GM19238 (cell line): ENCODE measurements around the gene TMSB4X.
A peak's percentile ranks its signal among the peaks of the same experiment; 100 is the strongest.
"Not testable (repeated sequence)": the region's sequence is repeated elsewhere in the genome, so short reads cannot be mapped to it uniquely, and the experiment has no call there.

Experiments used
- DNase-seq: peaks from one replicate; pipeline ENCODE4 v3.0.0; 2011; ENCODE audit warnings: low spot score; ENCODE audit not compliant: insufficient read length

TMSB4X gene

GRCh38 chrX:12974796-12975669, at the start of gene TMSB4X:
TSS of gene TMSB4X (plus strand) at chrX:12975110.
- no peak for DNase-seq

GRCh38 chrX:12929701-12930100, 45.2 kb upstream of the TMSB4X start:
- no peak for DNase-seq

GRCh38 chrX:12930150-12930549, 44.8 kb upstream of the TMSB4X start:
- DNase-seq = no peak

GRCh38 chrX:12932244-12932643, 42.7 kb upstream of the TMSB4X start:
- no peak for DNase-seq

- no peak for DNase-seq
Observed at GRCh38 chrX:12934850-12935249, 40.1 kb upstream of the TMSB4X start.

GRCh38 chrX:12936947-12937346, 38.0 kb upstream of the TMSB4X start:
- no peak for DNase-seq

- DNase-seq = not testable (repeated sequence)
Observed at GRCh38 chrX:12940471-12940870, 34.4 kb upstream of the TMSB4X start.

GRCh38 chrX:12943592-12943991, 31.3 kb upstream of the TMSB4X start:
- DNase-seq = not testable (repeated sequence)

GRCh38 chrX:12944452-12944851, 30.5 kb upstream of the TMSB4X start:
- not testable (repeated sequence) for DNase-seq

- DNase-seq = no peak
Observed at GRCh38 chrX:12945494-12945893, 29.4 kb upstream of the TMSB4X start.

- no peak for DNase-seq
Observed at GRCh38 chrX:12946406-12946805, 28.5 kb upstream of the TMSB4X start.

GRCh38 chrX:12946838-12947544, 27.9 kb upstream of the TMSB4X start:
- DNase-seq = peak; percentile 48

- no peak for DNase-seq
Observed at GRCh38 chrX:12947545-12948235, 27.2 kb upstream of the TMSB4X start.

- no peak for DNase-seq
Observed at GRCh38 chrX:12948495-12948894, 26.4 kb upstream of the TMSB4X start.

- DNase-seq = no peak
Observed at GRCh38 chrX:12949205-12949926, 25.5 kb upstream of the TMSB4X start.

- DNase-seq = no peak
Observed at GRCh38 chrX:12949927-12950656, 24.8 kb upstream of the TMSB4X start.

GRCh38 chrX:12950851-12951594, 23.9 kb upstream of the TMSB4X start:
- no peak for DNase-seq

GRCh38 chrX:12951595-12951975, 23.3 kb upstream of the TMSB4X start:
- no peak for DNase-seq

- DNase-seq = no peak
Observed at GRCh38 chrX:12953420-12953819, 21.5 kb upstream of the TMSB4X start.

- DNase-seq = no peak
Observed at GRCh38 chrX:12954376-12954775, 20.5 kb upstream of the TMSB4X start.
